H1 (cell line): Measurements from ENCODE around the gene RRP9.

Source experiments
- CBX5 ChIP-seq: fragments of 300-800, 300-1000 bp; sonication (generic); IDR thresholded peaks from 2 replicates; pipeline ENCODE4 v1.7.1; 2016; ENCODE audit warnings: antibody characterized with exemption, low read length, low read depth
- CHD2 ChIP-seq: IDR thresholded peaks from 2 replicates; pipeline ENCODE4 v1.6.1; 2012; ENCODE audit warnings: low read length, improper control_type of control experiment
- CREB1 ChIP-seq: IDR thresholded peaks from 2 replicates; pipeline ENCODE4 v1.6.1; 2012; ENCODE audit warnings: inconsistent platforms
- CTCF ChIP-seq, 3 experiments: IDR thresholded peaks; 1 replicate in 2 of 3; 2 replicates in 1 of 3; pipeline versions ENCODE4 v1.5.1 to v1.6.1; 2011; ENCODE audit warnings: low read length in 3 of 3, mild to moderate bottlenecking in 3 of 3, inconsistent platforms in 2 of 3, low read depth in 1 of 3, moderate library complexity in 1 of 3; ENCODE audit not compliant: insufficient read depth in 1 of 3; ENCODE audit errors: control extremely low read depth in 1 of 3
- EP300 ChIP-seq, 2 experiments: IDR thresholded peaks; 1 replicate in 1 of 2; 2 replicates in 1 of 2; pipeline ENCODE4 v1.6.1; 2011 to 2012; ENCODE audit warnings: low read depth in 2 of 2, low read length in 2 of 2, mild to moderate bottlenecking in 2 of 2, borderline replicate concordance in 1 of 2, inconsistent platforms in 1 of 2, moderate library complexity in 1 of 2
- EZH2 ChIP-seq: fragments of 200-600 bp; sonication (generic); IDR thresholded peaks from 2 replicates; pipeline ENCODE4 v1.7.1; 2012; ENCODE audit warnings: low read depth, mild to moderate bottlenecking, moderate library complexity, low read length, inconsistent platforms; ENCODE audit not compliant: severe bottlenecking
- JUN ChIP-seq: IDR thresholded peaks from 2 replicates; pipeline ENCODE4 v1.6.1; 2011; ENCODE audit warnings: low read depth, mild to moderate bottlenecking, improper control_type of control experiment, low read length
- MAFK ChIP-seq: IDR thresholded peaks from 2 replicates; pipeline ENCODE4 v1.6.1; 2012; ENCODE audit warnings: low read depth, mild to moderate bottlenecking, improper control_type of control experiment, low read length
- NRF1 ChIP-seq: IDR thresholded peaks from 2 replicates; pipeline ENCODE4 v1.6.1; 2011; ENCODE audit warnings: mild to moderate bottlenecking, low read depth, low read length, improper control_type of control experiment
- POLR2A ChIP-seq, 2 experiments: IDR thresholded peaks; 1 replicate in 1 of 2; 2 replicates in 1 of 2; pipeline ENCODE4 v1.6.1; 2011; ENCODE audit warnings: low read depth in 2 of 2, low read length in 2 of 2, mild to moderate bottlenecking in 2 of 2; ENCODE audit errors: control extremely low read depth in 1 of 2
- POLR2AphosphoS5 ChIP-seq: IDR thresholded peaks from 2 replicates; pipeline ENCODE4 v1.6.1; 2011; ENCODE audit warnings: low read depth, low read length
- RAD21 ChIP-seq, 2 experiments: IDR thresholded peaks in 1 of 2; conservative IDR thresholded peaks in 1 of 2; 2 replicates each; pipeline ENCODE4 v1.6.1; 2011; ENCODE audit warnings: low read depth in 2 of 2, low read length in 2 of 2, improper control_type of control experiment in 1 of 2, inconsistent platforms in 1 of 2, mild to moderate bottlenecking in 1 of 2, moderate library complexity in 1 of 2
- RBBP5 ChIP-seq: IDR thresholded peaks from 2 replicates; pipeline ENCODE4 v1.7.1; 2012; ENCODE audit warnings: low read depth, mild to moderate bottlenecking, inconsistent platforms, low read length, moderate library complexity, borderline replicate concordance
- TAF1 ChIP-seq: IDR thresholded peaks from 2 replicates; pipeline ENCODE4 v1.6.1; 2011; ENCODE audit warnings: mild to moderate bottlenecking, low read depth, low read length

DNA sequence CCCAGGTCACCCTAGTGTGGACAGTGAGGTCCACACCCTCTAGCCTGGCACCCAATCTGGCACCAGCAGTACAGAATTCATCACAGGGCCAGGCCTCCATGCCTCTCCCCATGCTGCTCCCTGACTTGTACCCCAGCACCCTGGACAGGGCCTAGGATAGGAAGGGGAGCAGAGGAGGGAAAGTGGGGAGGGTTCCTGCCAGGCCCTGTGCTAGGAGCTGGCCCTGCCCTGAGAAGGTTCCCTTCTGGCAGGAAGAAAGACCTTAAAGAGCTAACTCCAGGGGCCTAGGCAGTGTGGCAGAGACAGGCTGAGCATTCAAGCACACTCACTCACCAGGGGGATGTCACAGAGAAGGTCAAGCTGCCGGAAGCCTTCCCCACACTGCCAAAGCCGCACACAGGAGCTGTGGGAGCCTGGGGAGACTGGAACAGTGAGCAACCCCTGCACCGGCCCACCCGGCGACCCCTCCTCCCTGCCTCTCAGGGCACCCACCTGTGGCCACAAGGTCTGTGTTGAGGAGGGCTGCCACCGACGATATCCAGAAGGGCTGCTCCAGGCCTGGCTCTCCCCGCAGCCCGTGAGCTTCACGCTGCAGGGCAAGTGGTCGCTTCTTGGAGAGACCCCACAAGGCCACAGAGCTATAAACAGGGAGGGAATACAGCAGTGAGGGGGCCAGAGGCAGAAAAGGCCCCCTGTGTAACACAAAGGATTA, 7.4 kb downstream of the RRP9 start:
- TF ChIP-seq RAD21 (IDR thresholded peaks at IDR 0.05 in 1 of 2, conservative IDR thresholded peaks at IDR 0.05 in 1 of 2; ENCODE audit: low read depth in 2 of 2, low read length in 2 of 2) = no peak
- TF ChIP-seq CBX5 = no peak
- TF ChIP-seq CTCF (IDR thresholded peaks at IDR 0.05; ENCODE audit: control extremely low read depth in 1 of 3, insufficient read depth in 1 of 3, low read depth in 1 of 3, low read length in 3 of 3) = no peak
- no peak for TF ChIP-seq CHD2
- no peak for TF ChIP-seq MAFK
- TF ChIP-seq TAF1 = no peak
- no peak for TF ChIP-seq NRF1
- no peak for TF ChIP-seq JUN
- no peak for TF ChIP-seq EP300 (IDR thresholded peaks at IDR 0.05; ENCODE audit: borderline replicate concordance in 1 of 2, low read depth in 2 of 2, low read length in 2 of 2)
- no peak for TF ChIP-seq POLR2A (IDR thresholded peaks at IDR 0.05; ENCODE audit: control extremely low read depth in 1 of 2, low read depth in 2 of 2, low read length in 2 of 2)
- no peak for TF ChIP-seq RBBP5
- TF ChIP-seq POLR2AphosphoS5 = no peak
- no peak for TF ChIP-seq EZH2
- TF ChIP-seq CREB1 = no peak
